ENCODE measurements around the gene ACTRT3. TPM values are rescaled to one million over a fixed set of nuclear protein-coding genes. Genes with fewer than 3 reads are reported as not detected.

Gene ACTRT3
- polyA plus RNA-seq, 3 donors = 4.1 to 5.6 (median 5.2) TPM

Other genes starting within 250 kb of the ACTRT3 start
- 100 to 1,000 TPM; 183 to 223 (median 214) TPM for gene MECOM, start 105.8 kb downstream of the ACTRT3 start, polyA plus RNA-seq (ENCODE audit: insufficient read length in 3 of 3)
- under 1 TPM in 1 of 3 donors, not detected in 2; 0.33 TPM for gene TERC, start 4.5 kb downstream of the ACTRT3 start, polyA plus RNA-seq (ENCODE audit: insufficient read length in 3 of 3)
- gene MYNN, start 3.8 kb upstream of the ACTRT3 start, polyA plus RNA-seq (ENCODE audit: insufficient read length in 3 of 3) = 10 to 100 TPM; 31.5 to 36.1 (median 36.0) TPM
- under 1 TPM; 0.08 to 0.23 (median 0.18) TPM for gene LRRIQ4, start 43.3 kb upstream of the ACTRT3 start, polyA plus RNA-seq (ENCODE audit: insufficient read length in 3 of 3)
- 10 to 100 TPM; 10.3 to 13.3 (median 13.1) TPM for gene LRRC34, start 43.3 kb upstream of the ACTRT3 start, polyA plus RNA-seq (ENCODE audit: insufficient read length in 3 of 3)
- under 1 TPM; 0.17 to 0.37 (median 0.26) TPM for gene LRRC31, start 100.4 kb upstream of the ACTRT3 start, polyA plus RNA-seq (ENCODE audit: insufficient read length in 3 of 3)
- gene SAMD7, start 142.0 kb upstream of the ACTRT3 start, polyA plus RNA-seq (ENCODE audit: insufficient read length in 3 of 3) = not detected
- 100 to 1,000 TPM; 210 to 215 (median 214) TPM for gene SEC62, start 197.2 kb upstream of the ACTRT3 start, polyA plus RNA-seq (ENCODE audit: insufficient read length in 3 of 3)

All from right renal cortex interstitium (tissue), 3 donors.